Measurements from ENCODE around the gene CTCF.
A peak's percentile ranks its signal among the peaks of the same experiment; 100 is the strongest.

The CTCF gene

GRCh38 chr16:67665598-67665997, 103.3 kb downstream of the CTCF start:
- no peak for DNase-seq (ENCODE audit: low spot score)

- no peak for DNase-seq (ENCODE audit: low spot score)
These were observed 103.8 kb downstream of the CTCF start for GRCh38 chr16:67666032-67666551.

- peak; percentile 71 for DNase-seq (ENCODE audit: low spot score)
These were observed 104.5 kb downstream of the CTCF start, which contains the start of the genes C16orf86 and ENKD1 for GRCh38 chr16:67666559-67667452. Gene C16orf86, plus strand, starts transcription at chr16:67666814. Its CDS starts 157 bp downstream, at chr16:67666971. Gene ENKD1, minus strand, starts transcription at chr16:67666750. Its CDS starts 308 bp downstream, at chr16:67666442.

- DNase-seq (ENCODE audit: low spot score) = no peak
These were observed 105.1 kb downstream of the CTCF start for GRCh38 chr16:67667453-67667816.

- peak; percentile 48 for DNase-seq (ENCODE audit: low spot score)
These were observed 105.6 kb downstream of the CTCF start for GRCh38 chr16:67667817-67668494.

- no peak for DNase-seq (ENCODE audit: low spot score)
These were observed 106.3 kb downstream of the CTCF start for GRCh38 chr16:67668495-67669157.

- no peak for DNase-seq (ENCODE audit: low spot score)
These were observed 107.3 kb downstream of the CTCF start for GRCh38 chr16:67669499-67670101.

GRCh38 chr16:67672306-67672705, 110.0 kb downstream of the CTCF start:
- no peak for DNase-seq (ENCODE audit: low spot score)

GRCh38 chr16:67672739-67673662, 110.7 kb downstream of the CTCF start:
- DNase-seq (ENCODE audit: low spot score) = peak; percentile 39

GRCh38 chr16:67673712-67674580, 111.6 kb downstream of the CTCF start:
- no peak for DNase-seq (ENCODE audit: low spot score)

GRCh38 chr16:67674851-67675578, 112.7 kb downstream of the CTCF start:
- no peak for DNase-seq (ENCODE audit: low spot score)

GRCh38 chr16:67675579-67675935, 113.2 kb downstream of the CTCF start:
- no peak for DNase-seq (ENCODE audit: low spot score)

GRCh38 chr16:67675999-67676398, 113.7 kb downstream of the CTCF start:
- no peak for DNase-seq (ENCODE audit: low spot score)

- no peak for DNase-seq (ENCODE audit: low spot score)
These were observed 114.2 kb downstream of the CTCF start for GRCh38 chr16:67676516-67676915.

- DNase-seq (ENCODE audit: low spot score) = no peak
These were observed 114.6 kb downstream of the CTCF start for GRCh38 chr16:67676939-67677338.

- no peak for DNase-seq (ENCODE audit: low spot score)
These were observed 115.4 kb downstream of the CTCF start for GRCh38 chr16:67677712-67678111.

- DNase-seq (ENCODE audit: low spot score) = no peak
These were observed 116.2 kb downstream of the CTCF start for GRCh38 chr16:67678354-67679023.
